DND-41 (cell line): ENCODE results near the gene CAPZA1.

Experiments used
- ATAC-seq: fragments of 200-7000 bp; cut with Tn5 transposase; 3 replicates; pipeline ENCODE4 v1.9.1; 2021; ENCODE audit warnings: low read depth; ENCODE audit not compliant: insufficient read depth
- DNase-seq: peaks from one replicate; pipeline ENCODE4 v3.0.0-alpha.2; 2020
- H2AFZ ChIP-seq: 2 replicates; pipeline ENCODE4 v1.6.0; 2012; ENCODE audit warnings: low read depth, low read length
- H3K27ac ChIP-seq: 2 replicates; pipeline ENCODE4 v1.5.1; 2012; ENCODE audit warnings: low read length, inconsistent platforms
- H3K27me3 ChIP-seq: fragments of 200-600 bp; sonication (generic); 2 replicates; pipeline ENCODE4 v1.6.0; 2012; ENCODE audit warnings: low read length, mild to moderate bottlenecking, inconsistent platforms; ENCODE audit not compliant: insufficient read depth, poor library complexity
- H3K36me3 ChIP-seq: 2 replicates; pipeline ENCODE4 v1.5.1; 2012; ENCODE audit warnings: low read length, inconsistent platforms; ENCODE audit not compliant: insufficient read depth
- H3K4me1 ChIP-seq: 2 replicates; pipeline ENCODE4 v1.5.1; 2012; ENCODE audit warnings: mild to moderate bottlenecking, low read length; ENCODE audit not compliant: insufficient read depth
- H3K4me2 ChIP-seq: 2 replicates; pipeline ENCODE4 v1.6.0; 2012; ENCODE audit warnings: mild to moderate bottlenecking, moderate library complexity, low read length, inconsistent platforms; ENCODE audit not compliant: insufficient read depth
- H3K4me3 ChIP-seq, 2 experiments: fragments of 200-600 bp in 1 of 2; shearing (Covaris generic) in 1 of 2; 2 replicates each; pipeline ENCODE4 v1.5.1; 2012 to 2016; ENCODE audit warnings: inconsistent platforms in 2 of 2, low read length in 2 of 2, mild to moderate bottlenecking in 2 of 2, low read depth in 1 of 2, moderate library complexity in 1 of 2
- H3K79me2 ChIP-seq: 2 replicates; pipeline ENCODE4 v1.6.0; 2012; ENCODE audit warnings: low read length, inconsistent platforms; ENCODE audit not compliant: insufficient read depth
- H3K9ac ChIP-seq: 2 replicates; pipeline ENCODE4 v1.6.0; 2012; ENCODE audit warnings: low read depth, mild to moderate bottlenecking, inconsistent platforms, low read length, moderate library complexity
- H3K9me3 ChIP-seq: 2 replicates; pipeline ENCODE4 v1.5.1; 2012; ENCODE audit warnings: low read length, moderate library complexity, mild to moderate bottlenecking, inconsistent platforms; ENCODE audit not compliant: insufficient read depth, severe bottlenecking
- H4K20me1 ChIP-seq: 2 replicates; pipeline ENCODE4 v1.6.0; 2012; ENCODE audit warnings: low read length; ENCODE audit not compliant: insufficient read depth
- EZH2 ChIP-seq: IDR thresholded peaks from 3 replicates; pipeline ENCODE4 v1.6.1; 2012; ENCODE audit warnings: borderline replicate concordance, low read depth, mild to moderate bottlenecking, moderate library complexity, low read length, inconsistent platforms; ENCODE audit not compliant: severe bottlenecking
- TF ChIP-seq, protein P1 (sequence below): IDR thresholded peaks from 2 replicates; pipeline ENCODE4 v1.5.1; 2012; ENCODE audit warnings: borderline replicate concordance, low read length, moderate library complexity, mild to moderate bottlenecking; ENCODE audit not compliant: poor library complexity, severe bottlenecking; ENCODE audit errors: extremely low read depth

The CAPZA1 gene

DNA sequence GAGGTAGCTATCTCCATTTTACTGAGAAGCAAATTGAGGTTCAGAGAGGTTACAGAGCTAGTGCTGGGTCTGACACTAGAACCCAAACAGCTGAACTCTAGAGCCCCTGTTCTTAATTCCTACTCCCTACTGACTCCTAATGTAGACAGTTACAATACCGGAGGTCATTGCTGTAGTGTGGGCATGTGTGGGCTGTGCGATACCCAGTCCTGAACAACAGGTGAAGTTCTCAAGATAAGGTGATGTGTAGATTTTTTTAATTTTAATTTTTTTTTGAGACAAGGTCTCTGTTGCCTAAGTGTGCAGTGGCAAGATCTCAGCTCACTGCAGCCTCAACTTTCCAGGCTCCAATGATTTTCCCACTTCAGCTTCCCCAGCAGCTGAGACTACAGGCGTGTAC, 88.9 kb downstream of the CAPZA1 start:
- Histone ChIP-seq H3K27ac (no peak overlapping the region), H3K4me2 (no peak overlapping the region), H3K9me3 (no peaks in the 10 kb centered on the region), H4K20me1 (no peaks in the 10 kb centered on the region), H3K4me3 (no peak overlapping the region), H3K9ac (no peak overlapping the region), H3K79me2 (peaks cover 11% of the 10 kb centered on the region), H3K4me1 (peaks cover 35% of the 10 kb centered on the region), H3K36me3 (no peaks in the 10 kb centered on the region), H2AFZ (no peak overlapping the region), H3K27me3 (peaks cover 5% of the 10 kb centered on the region)
- ATAC-seq (no peak), DNase-seq (no peak)
- TF ChIP-seq, protein P1, sequence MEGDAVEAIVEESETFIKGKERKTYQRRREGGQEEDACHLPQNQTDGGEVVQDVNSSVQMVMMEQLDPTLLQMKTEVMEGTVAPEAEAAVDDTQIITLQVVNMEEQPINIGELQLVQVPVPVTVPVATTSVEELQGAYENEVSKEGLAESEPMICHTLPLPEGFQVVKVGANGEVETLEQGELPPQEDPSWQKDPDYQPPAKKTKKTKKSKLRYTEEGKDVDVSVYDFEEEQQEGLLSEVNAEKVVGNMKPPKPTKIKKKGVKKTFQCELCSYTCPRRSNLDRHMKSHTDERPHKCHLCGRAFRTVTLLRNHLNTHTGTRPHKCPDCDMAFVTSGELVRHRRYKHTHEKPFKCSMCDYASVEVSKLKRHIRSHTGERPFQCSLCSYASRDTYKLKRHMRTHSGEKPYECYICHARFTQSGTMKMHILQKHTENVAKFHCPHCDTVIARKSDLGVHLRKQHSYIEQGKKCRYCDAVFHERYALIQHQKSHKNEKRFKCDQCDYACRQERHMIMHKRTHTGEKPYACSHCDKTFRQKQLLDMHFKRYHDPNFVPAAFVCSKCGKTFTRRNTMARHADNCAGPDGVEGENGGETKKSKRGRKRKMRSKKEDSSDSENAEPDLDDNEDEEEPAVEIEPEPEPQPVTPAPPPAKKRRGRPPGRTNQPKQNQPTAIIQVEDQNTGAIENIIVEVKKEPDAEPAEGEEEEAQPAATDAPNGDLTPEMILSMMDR: no peak
- TF ChIP-seq EZH2: no peak

DNA sequence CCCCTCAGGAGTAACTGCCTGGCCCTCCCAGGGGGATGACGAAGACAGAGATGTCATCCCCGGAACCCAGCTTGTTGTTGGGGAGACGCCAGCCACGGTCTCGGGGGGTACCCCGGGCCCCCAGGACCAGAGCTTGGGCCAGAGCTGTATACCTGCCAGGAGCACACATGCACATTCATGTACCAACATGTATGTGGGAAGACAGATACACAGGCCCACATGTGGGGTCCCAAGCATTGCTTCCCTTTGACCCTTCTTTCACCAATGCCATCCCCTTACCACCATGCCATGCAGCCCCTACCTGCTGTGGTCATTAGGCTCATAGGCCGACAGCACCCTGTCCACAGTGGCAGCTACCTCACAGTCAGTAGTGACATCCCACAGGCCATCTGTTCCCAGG, 90.5 kb downstream of the CAPZA1 start:
- no peak for ATAC-seq
- TF ChIP-seq, protein P1: no peak
- no peak for TF ChIP-seq EZH2
- H3K27me3 ChIP-seq: peaks cover 5% of the 10 kb centered on the region

DNA sequence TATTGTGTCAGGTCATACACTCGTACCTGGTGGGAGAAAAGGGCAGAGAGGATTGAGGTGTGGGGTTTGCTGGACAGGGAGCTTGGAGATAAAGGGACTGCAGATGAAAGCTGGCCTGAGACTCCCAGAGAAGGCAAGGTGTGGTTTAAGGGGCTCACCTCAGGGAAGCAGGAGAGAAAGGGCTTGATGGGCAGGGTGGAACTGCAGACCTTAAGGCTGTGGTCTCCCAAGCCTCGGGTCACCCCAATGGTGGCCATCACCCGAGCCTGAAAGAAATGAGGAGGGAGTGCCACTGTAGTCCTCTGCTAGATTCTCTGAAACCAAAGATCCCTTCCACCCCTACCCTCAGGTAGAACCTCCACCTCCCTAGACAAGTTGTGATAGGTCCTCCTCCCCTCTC, 91.0 kb downstream of the CAPZA1 start:
- Histone ChIP-seq H3K4me2 (no peak overlapping the region), H3K4me1 (peaks cover 26% of the 10 kb centered on the region), H3K9ac (no peak overlapping the region), H3K79me2 (no peaks in the 10 kb centered on the region), H3K4me3 (no peak overlapping the region), H3K36me3 (no peaks in the 10 kb centered on the region), H4K20me1 (no peaks in the 10 kb centered on the region), H2AFZ (no peak overlapping the region), H3K27me3 (peaks cover 5% of the 10 kb centered on the region), H3K27ac (no peak overlapping the region), H3K9me3 (no peaks in the 10 kb centered on the region)
- TF ChIP-seq EZH2: no peak
- TF ChIP-seq, protein P1: no peak
- ATAC-seq: no peak
- DNase-seq: no peak

More for the DNA sequence above, 90.5 kb downstream of the CAPZA1 start:
- no peak overlapping the region for H2AFZ ChIP-seq
- H3K4me1 ChIP-seq: peaks cover 27% of the 10 kb centered on the region
- no peak for DNase-seq
- H3K27ac ChIP-seq: no peak overlapping the region
- H3K79me2 ChIP-seq: no peaks in the 10 kb centered on the region
- no peaks in the 10 kb centered on the region for H3K9me3 ChIP-seq
- H3K36me3 ChIP-seq: no peaks in the 10 kb centered on the region
- H3K4me2 ChIP-seq: no peak overlapping the region
- H3K4me3 ChIP-seq: no peak overlapping the region
- no peak overlapping the region for H3K9ac ChIP-seq
- H4K20me1 ChIP-seq: no peaks in the 10 kb centered on the region

DNA sequence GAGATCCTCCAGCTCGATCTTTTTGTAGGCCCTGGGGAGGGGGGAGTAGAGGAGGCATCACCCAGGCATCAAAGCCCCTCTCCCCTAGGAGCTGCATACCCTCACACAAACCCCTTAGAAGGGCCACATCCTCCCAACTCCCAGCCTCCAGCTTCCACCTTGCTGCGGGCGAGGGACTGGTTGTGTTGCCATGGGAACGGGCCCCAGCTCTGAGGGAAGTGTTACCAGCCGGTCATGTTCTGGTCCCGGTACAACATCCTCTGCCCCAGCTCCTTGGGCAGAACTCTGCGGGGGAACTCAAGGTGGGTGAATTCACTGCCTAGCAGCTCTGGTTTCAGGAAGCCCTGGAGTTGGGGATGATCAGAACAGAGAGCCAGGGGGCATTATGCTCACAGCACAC, 91.4 kb downstream of the CAPZA1 start:
- Histone ChIP-seq H3K36me3 (no peaks in the 10 kb centered on the region), H4K20me1 (no peaks in the 10 kb centered on the region; the same call in 1 of the 2 replicates), H3K4me2 (no peak overlapping the region), H3K27me3 (peaks cover 5% of the 10 kb centered on the region), H3K9ac (no peak overlapping the region), H3K4me1 (peaks cover 26% of the 10 kb centered on the region), H3K79me2 (no peaks in the 10 kb centered on the region), H3K4me3 (no peak overlapping the region), H3K9me3 (no peaks in the 10 kb centered on the region), H2AFZ (no peak overlapping the region), H3K27ac (no peak overlapping the region)
- no peak for ATAC-seq
- no peak for DNase-seq
- TF ChIP-seq, protein P1: no peak
- TF ChIP-seq EZH2: no peak
